Calu3 (cell line): ENCODE results near the gene SCN3B. TPM values are rescaled to one million over a fixed set of nuclear protein-coding genes. Genes with fewer than 3 reads are reported as not detected.

ENCODE experiments used
- BruUV-seq: library from RNA; stranded (reverse); fragments of 400-500 nt; replicated peaks from 2 replicates; lab custom pipeline; 2021; lab: Mats Ljungman, UMichigan
- CTCF ChIA-PET: fragments of 300-600 bp; sonication (Branson Sonifier 250); formaldehyde crosslinking; loops from one replicate; lab custom pipeline; 2022; ENCODE audit warnings: antibody characterized with exemption; lab: Charles Lee
- DNase-seq: peaks from one replicate; pipeline ENCODE4 v3.0.0; 2022
- H3K27ac Mint-ChIP-seq: one replicate; pipeline ENCODE4 v1.8.0; 2022; ENCODE audit warnings: mixed read lengths; ENCODE audit not compliant: unreplicated experiment
- H3K27me3 Mint-ChIP-seq: one replicate; pipeline ENCODE4 v1.8.0; 2022; ENCODE audit warnings: mixed read lengths; ENCODE audit not compliant: unreplicated experiment
- H3K36me3 Mint-ChIP-seq: one replicate; pipeline ENCODE4 v1.8.0; 2022; ENCODE audit warnings: mild to moderate bottlenecking, moderate library complexity, mixed read lengths; ENCODE audit not compliant: insufficient read depth, unreplicated experiment
- H3K4me1 Mint-ChIP-seq: one replicate; pipeline ENCODE4 v1.8.0; 2022; ENCODE audit warnings: mild to moderate bottlenecking, low read depth, mixed read lengths; ENCODE audit not compliant: unreplicated experiment
- H3K4me3 Mint-ChIP-seq: one replicate; pipeline ENCODE4 v1.8.0; 2022; ENCODE audit warnings: mild to moderate bottlenecking, low read depth, moderate library complexity, mixed read lengths; ENCODE audit not compliant: unreplicated experiment
- H3K9me3 Mint-ChIP-seq: one replicate; pipeline ENCODE4 v1.8.0; 2022; ENCODE audit warnings: low read depth, mixed read lengths; ENCODE audit not compliant: unreplicated experiment
- CTCF ChIP-seq: fragments of 200-600 bp; IDR thresholded peaks from one replicate; pipeline ENCODE4 v1.8.0; 2022; ENCODE audit warnings: antibody characterized with exemption; ENCODE audit not compliant: unreplicated experiment
- intact Hi-C: fragments of 100-400 bp; cut with micrococcal nuclease; formaldehyde crosslinking; loops from one replicate; pipeline ENCODE4 v1.10.0; 2022; ENCODE audit not compliant: unreplicated experiment
- total RNA-seq: library from RNA; stranded (reverse); gene quantifications from 2 replicates; pipeline ENCODE4 v1.2.3, GENCODE V29; 2022

SCN3B gene
- total RNA-seq, 1 experiment from 2014 or later = 0.45 TPM

GRCh38 chr11:123585706-123586105, 68.7 kb downstream of the SCN3B start:
- peaks cover 10% of the 10 kb centered on the region for H3K27me3 Mint-ChIP-seq
- H3K36me3 Mint-ChIP-seq = peaks cover under 1% of the 10 kb centered on the region
- no peak overlapping the region for H3K27ac Mint-ChIP-seq
- CTCF ChIA-PET = no interaction called here
- BruUV-seq = no TSS peak
- H3K4me1 Mint-ChIP-seq = peaks cover 57% of the 10 kb centered on the region
- no peak for DNase-seq
- TF ChIP-seq CTCF = no peak
- no peak overlapping the region for H3K4me3 Mint-ChIP-seq
- H3K9me3 Mint-ChIP-seq = no peaks in the 10 kb centered on the region
- intact Hi-C loops = loop anchor here (10.0 kb wide), 1 partner anchor 59 kb away; no protein-coding TSS in a partner anchor

- CTCF ChIA-PET = no interaction called here
Observed at GRCh38 chr11:123585206-123585605, 69.2 kb downstream of the SCN3B start.

GRCh38 chr11:123584737-123585136, 69.7 kb downstream of the SCN3B start:
- H3K9me3 Mint-ChIP-seq = no peaks in the 10 kb centered on the region
- no peaks in the 10 kb centered on the region for H3K36me3 Mint-ChIP-seq
- DNase-seq = no peak
- intact Hi-C loops = loop anchor here (10.0 kb wide), 1 partner anchor 60 kb away; no protein-coding TSS in a partner anchor
- BruUV-seq = no TSS peak
- H3K27me3 Mint-ChIP-seq = peaks cover 20% of the 10 kb centered on the region
- CTCF ChIA-PET = interaction anchor here (0.6 kb wide), 1 partner anchor 56 kb away, joined by 3 read pairs; no protein-coding TSS in a partner anchor
- H3K4me1 Mint-ChIP-seq = peaks cover 61% of the 10 kb centered on the region
- no peak overlapping the region for H3K27ac Mint-ChIP-seq
- no peak overlapping the region for H3K4me3 Mint-ChIP-seq
- TF ChIP-seq CTCF = no peak

More at GRCh38 chr11:123585206-123585605, 69.2 kb downstream of the SCN3B start:
- Mint-ChIP-seq H3K36me3 (no peaks in the 10 kb centered on the region), H3K4me3 (no peak overlapping the region), H3K4me1 (peaks cover 61% of the 10 kb centered on the region), H3K27me3 (peaks cover 15% of the 10 kb centered on the region), H3K9me3 (no peaks in the 10 kb centered on the region), H3K27ac (no peak overlapping the region)
- intact Hi-C loops = loop anchor here (10.0 kb wide), 1 partner anchor 60 kb away; no protein-coding TSS in a partner anchor
- BruUV-seq = no TSS peak
- DNase-seq = peak; percentile 22
- no peak for TF ChIP-seq CTCF

GRCh38 chr11:123584186-123584585, 70.2 kb downstream of the SCN3B start:
- BruUV-seq = no TSS peak
- CTCF ChIA-PET = interaction anchor here (0.6 kb wide), 1 partner anchor 56 kb away, joined by 3 read pairs; no protein-coding TSS in a partner anchor
- intact Hi-C loops = loop anchor here (10.0 kb wide), 1 partner anchor 61 kb away; no protein-coding TSS in a partner anchor

More at GRCh38 chr11:123584186-123584585, 70.2 kb downstream of the SCN3B start:
- Mint-ChIP-seq H3K27ac (no peak overlapping the region), H3K9me3 (no peaks in the 10 kb centered on the region), H3K36me3 (no peaks in the 10 kb centered on the region), H3K4me3 (no peak overlapping the region), H3K4me1 (peaks cover 61% of the 10 kb centered on the region), H3K27me3 (peaks cover 25% of the 10 kb centered on the region)
- no peak for TF ChIP-seq CTCF
- no peak for DNase-seq
